Skeletal muscle tissue (tissue), 4 donors: ENCODE measurements around the gene SLFN12. TPM values are rescaled to one million over a fixed set of nuclear protein-coding genes. Genes with fewer than 3 reads are reported as not detected.
"Not testable (repeated sequence)": the region's sequence is repeated elsewhere in the genome, so short reads cannot be mapped to it uniquely, and the experiment has no call there.

Source experiments
- H3K27ac ChIP-seq: one replicate; pipeline ENCODE4 v1.7.0; 2013; ENCODE audit warnings: mild to moderate bottlenecking, low read depth, low read length, inconsistent platforms
- H3K27me3 ChIP-seq, 3 donors: one replicate each; pipeline ENCODE4 v1.7.0; 2013; ENCODE audit warnings: low read length in 3 of 3; ENCODE audit not compliant: control insufficient read depth in 3 of 3, insufficient read depth in 3 of 3
- H3K36me3 ChIP-seq, 3 donors: one replicate each; pipeline ENCODE4 v1.7.0; 2013; ENCODE audit warnings: low read length in 3 of 3; ENCODE audit not compliant: control insufficient read depth in 3 of 3, insufficient read depth in 3 of 3
- H3K4me1 ChIP-seq, 3 donors: one replicate each; pipeline ENCODE4 v1.7.0; 2013; ENCODE audit warnings: low read length in 3 of 3, mild to moderate bottlenecking in 3 of 3; ENCODE audit not compliant: control insufficient read depth in 3 of 3, insufficient read depth in 3 of 3
- H3K4me3 ChIP-seq, 3 donors: one replicate each; pipeline ENCODE4 v1.7.0; 2013; ENCODE audit warnings: low read length in 3 of 3
- H3K9ac ChIP-seq, 3 donors: one replicate each; pipeline ENCODE4 v1.7.0; 2013; ENCODE audit warnings: low read length in 3 of 3, mild to moderate bottlenecking in 3 of 3, moderate library complexity in 2 of 3, low read depth in 1 of 3
- H3K9me3 ChIP-seq, 3 donors: one replicate each; pipeline ENCODE4 v1.7.0; 2013; ENCODE audit warnings: low read length in 3 of 3; ENCODE audit not compliant: control insufficient read depth in 3 of 3
- total RNA-seq: library from RNA; depleted of rRNA; stranded (reverse); fragments of >200 nt; gene quantifications from one replicate; pipeline ENCODE4 v1.2.3, GENCODE V29; 2014
- donor health status: Osteomylitis.

SLFN12 gene
- total RNA-seq, 1 donor from 2014 or later, result 16.7 TPM

- H3K27ac ChIP-seq, H3K4me3 ChIP-seq, H3K9ac ChIP-seq, H3K27me3 ChIP-seq, H3K9me3 ChIP-seq, H3K4me1 ChIP-seq: not testable (repeated sequence)
- H3K36me3 ChIP-seq, result peaks cover 0 to 19% (median 0%) of the 10 kb centered on the region in 3 donors
These were observed 11.2 kb downstream of the SLFN12 start for GRCh38 chr17:35421069-35421468.

- H3K36me3 ChIP-seq, result peaks cover 0 to 12% (median 0%) of the 10 kb centered on the region in 3 donors
- H3K27ac ChIP-seq, result no peak overlapping the region
- no peak overlapping the region for H3K9ac ChIP-seq
These were observed 15.6 kb downstream of the SLFN12 start for GRCh38 chr17:35416659-35417058.

GRCh38 chr17:35414707-35415106 lies 17.6 kb downstream of the SLFN12 start:
- H3K4me1 ChIP-seq, H3K27ac ChIP-seq, H3K9me3 ChIP-seq, H3K4me3 ChIP-seq, H3K27me3 ChIP-seq, H3K9ac ChIP-seq, H3K36me3 ChIP-seq: not testable (repeated sequence)

More at GRCh38 chr17:35416659-35417058, 15.6 kb downstream of the SLFN12 start:
- no peaks in the 10 kb centered on the region for H3K4me1 ChIP-seq
- H3K9me3 ChIP-seq, result peaks cover 0 to 3% (median 0%) of the 10 kb centered on the region in 3 donors
- no peaks in the 10 kb centered on the region for H3K27me3 ChIP-seq
- H3K4me3 ChIP-seq, result no peak overlapping the region

DNA sequence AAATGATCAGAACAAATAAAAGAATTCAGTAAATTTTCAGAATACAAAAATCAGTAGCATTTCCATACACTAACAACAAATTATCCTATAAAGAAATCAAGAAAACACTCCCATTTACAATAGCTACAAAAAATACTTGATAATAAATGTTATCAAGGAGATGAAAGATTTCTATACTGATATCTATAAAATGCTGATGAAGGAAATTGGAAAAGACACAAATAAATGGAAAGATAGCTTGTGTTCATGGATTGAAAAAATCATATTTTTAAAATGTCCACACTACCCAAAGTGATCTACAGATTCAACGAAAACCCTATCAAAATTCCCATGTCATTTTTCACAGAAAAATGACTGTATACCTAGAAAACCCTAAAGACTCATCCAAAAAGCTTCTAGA lies 18.1 kb downstream of the SLFN12 start:
- no peak overlapping the region for H3K9ac ChIP-seq
- peaks cover 0 to 7% (median 6%) of the 10 kb centered on the region in 3 donors for H3K36me3 ChIP-seq
- no peak overlapping the region for H3K4me3 ChIP-seq
- H3K9me3 ChIP-seq, result peaks cover 0 to 3% (median 0%) of the 10 kb centered on the region in 3 donors
- H3K27me3 ChIP-seq, result no peaks in the 10 kb centered on the region
- no peak overlapping the region for H3K27ac ChIP-seq
- no peaks in the 10 kb centered on the region for H3K4me1 ChIP-seq

- Histone ChIP-seq H3K27me3 (no peaks in the 10 kb centered on the region), H3K36me3 (peaks cover 0 to 6% (median 3%) of the 10 kb centered on the region in 3 donors), H3K4me3 (no peak overlapping the region), H3K9me3 (no peaks in the 10 kb centered on the region), H3K27ac (no peak overlapping the region), H3K4me1 (no peaks in the 10 kb centered on the region), H3K9ac (no peak overlapping the region)
These were observed 24.8 kb downstream of the SLFN12 start for GRCh38 chr17:35407531-35407930.

DNA sequence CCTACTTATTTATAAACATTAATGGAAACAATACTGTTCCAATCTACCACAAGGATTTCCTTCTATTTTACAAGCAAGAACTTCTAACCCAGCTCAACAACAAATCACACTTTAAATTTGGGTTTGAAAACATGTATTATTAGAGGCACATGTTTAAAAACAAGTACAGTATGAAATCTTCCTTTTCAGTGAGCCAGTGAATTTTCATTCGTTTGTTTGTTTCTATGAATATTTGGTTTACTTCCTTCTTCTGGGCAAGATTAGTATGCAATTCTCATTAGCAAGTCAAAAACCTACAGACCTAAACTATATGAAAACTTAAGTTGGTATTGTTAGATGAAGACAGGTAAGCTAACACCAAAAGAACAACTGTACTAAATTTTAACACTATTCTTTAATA lies 25.7 kb downstream of the SLFN12 start:
- H3K27me3 ChIP-seq, result no peaks in the 10 kb centered on the region
- H3K27ac ChIP-seq, result no peak overlapping the region
- no peak overlapping the region for H3K4me3 ChIP-seq
- no peaks in the 10 kb centered on the region for H3K9me3 ChIP-seq
- no peak overlapping the region for H3K9ac ChIP-seq
- peaks cover 0 to 6% (median 3%) of the 10 kb centered on the region in 3 donors for H3K36me3 ChIP-seq
- H3K4me1 ChIP-seq, result no peaks in the 10 kb centered on the region

GRCh38 chr17:35404360-35404759 lies 27.9 kb downstream of the SLFN12 start:
- Histone ChIP-seq H3K4me1 (no peaks in the 10 kb centered on the region), H3K9me3 (no peaks in the 10 kb centered on the region), H3K36me3 (peaks cover 0 to 3% (median 0%) of the 10 kb centered on the region in 3 donors), H3K9ac (no peak overlapping the region), H3K27ac (no peak overlapping the region), H3K27me3 (no peaks in the 10 kb centered on the region), H3K4me3 (no peak overlapping the region)

DNA sequence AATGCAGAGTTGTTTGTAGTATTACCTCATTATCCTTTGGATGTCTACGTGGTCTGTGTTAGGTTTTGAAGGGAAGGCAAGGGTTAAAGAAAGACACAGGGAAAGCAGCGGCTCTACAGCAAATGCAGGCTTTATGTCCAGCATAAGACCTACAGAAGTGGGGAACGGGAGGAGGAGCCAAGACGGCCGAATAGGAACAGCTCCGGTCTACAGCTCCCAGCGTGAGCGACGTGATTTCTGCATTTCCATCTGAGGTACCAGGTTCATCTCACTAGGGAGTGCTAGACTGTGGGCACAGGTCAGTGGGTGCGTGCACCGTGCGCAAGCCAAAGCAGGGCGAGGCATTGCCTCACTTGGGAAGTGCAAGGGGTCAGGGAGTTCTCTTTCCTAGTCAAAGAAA lies 38.5 kb downstream of the SLFN12 start:
- H3K27me3 ChIP-seq, H3K9me3 ChIP-seq, H3K36me3 ChIP-seq, H3K9ac ChIP-seq, H3K4me3 ChIP-seq, H3K4me1 ChIP-seq, H3K27ac ChIP-seq: not testable (repeated sequence)

- H3K4me1 ChIP-seq, result no peaks in the 10 kb centered on the region
- no peaks in the 10 kb centered on the region for H3K36me3 ChIP-seq
- no peak overlapping the region for H3K4me3 ChIP-seq
- H3K9ac ChIP-seq, result no peak overlapping the region
- peaks cover 0 to 3% (median 0%) of the 10 kb centered on the region in 3 donors for H3K27me3 ChIP-seq
- H3K27ac ChIP-seq, result no peak overlapping the region
- no peaks in the 10 kb centered on the region for H3K9me3 ChIP-seq
These were observed 41.6 kb downstream of the SLFN12 start for GRCh38 chr17:35390663-35391062.

- Histone ChIP-seq H3K9me3 (no peaks in the 10 kb centered on the region), H3K4me3 (no peak overlapping the region), H3K4me1 (no peaks in the 10 kb centered on the region)
These were observed 42.1 kb downstream of the SLFN12 start for GRCh38 chr17:35390156-35390555.

DNA sequence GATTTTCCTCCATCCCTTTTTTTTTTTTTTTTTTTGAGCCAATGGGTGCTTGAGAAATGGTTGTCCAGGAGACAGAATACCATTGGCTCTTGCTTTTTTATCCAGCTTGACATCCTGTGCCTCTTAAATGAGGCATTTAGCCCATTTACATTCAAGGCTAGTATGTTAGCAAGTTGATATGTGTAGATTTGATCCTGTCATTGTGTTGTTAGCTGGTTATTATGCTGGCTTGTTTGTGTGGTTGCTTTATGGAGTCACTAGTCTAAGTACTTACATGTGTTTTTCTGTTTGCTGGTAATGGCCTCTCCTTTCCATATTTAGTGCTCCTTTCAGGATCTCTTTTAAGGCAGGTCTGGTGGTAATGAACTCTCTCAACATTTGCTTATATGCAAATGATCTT lies 44.8 kb downstream of the SLFN12 start:
- H3K4me1 ChIP-seq, result no peaks in the 10 kb centered on the region
- H3K27ac ChIP-seq, result no peak overlapping the region
- H3K36me3 ChIP-seq, result no peaks in the 10 kb centered on the region
- H3K27me3 ChIP-seq, result peaks cover 0 to 3% (median 0%) of the 10 kb centered on the region in 3 donors
- no peak overlapping the region for H3K9ac ChIP-seq
- no peaks in the 10 kb centered on the region for H3K9me3 ChIP-seq
- no peak overlapping the region for H3K4me3 ChIP-seq

More at GRCh38 chr17:35390156-35390555, 42.1 kb downstream of the SLFN12 start:
- no peak overlapping the region for H3K9ac ChIP-seq
- no peak overlapping the region for H3K27ac ChIP-seq
- peaks cover 0 to 3% (median 0%) of the 10 kb centered on the region in 3 donors for H3K27me3 ChIP-seq
- no peaks in the 10 kb centered on the region for H3K36me3 ChIP-seq
